Neural progenitor cell (in vitro differentiated cells): Measurements from ENCODE around the gene LSM10.

Source experiments
- EZH2phosphoT487 ChIP-seq: fragments of 200-600 bp; sonication (generic); IDR thresholded peaks from 2 replicates; pipeline ENCODE4 v1.6.1; 2017; ENCODE audit warnings: antibody characterized with exemption
- TF ChIP-seq, protein P1 (sequence below): fragments of 200-600 bp; sonication (generic); IDR thresholded peaks from 2 replicates; pipeline ENCODE4 v1.5.1; 2017; ENCODE audit warnings: antibody characterized with exemption, mild to moderate bottlenecking

DNA sequence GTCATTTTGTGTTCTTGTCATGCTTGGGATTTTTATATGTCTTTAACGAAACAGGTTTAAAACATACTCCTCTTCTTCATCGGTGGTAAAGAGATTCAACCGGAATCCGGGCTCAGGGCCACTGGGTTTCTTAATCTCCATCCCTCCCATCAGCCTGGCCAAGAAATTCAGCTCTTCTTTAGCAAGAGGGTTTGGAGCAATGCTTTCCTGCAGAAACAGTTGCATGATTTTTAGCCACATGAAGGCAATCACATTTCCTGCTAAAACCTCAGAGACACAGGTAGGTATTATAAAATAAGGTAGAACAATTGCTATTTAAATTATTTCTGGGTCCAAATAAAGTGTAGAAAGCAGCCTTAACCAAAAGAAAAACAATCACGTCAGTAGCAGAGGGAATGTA, 22.7 kb upstream of the LSM10 start:
- TF ChIP-seq, protein P1, sequence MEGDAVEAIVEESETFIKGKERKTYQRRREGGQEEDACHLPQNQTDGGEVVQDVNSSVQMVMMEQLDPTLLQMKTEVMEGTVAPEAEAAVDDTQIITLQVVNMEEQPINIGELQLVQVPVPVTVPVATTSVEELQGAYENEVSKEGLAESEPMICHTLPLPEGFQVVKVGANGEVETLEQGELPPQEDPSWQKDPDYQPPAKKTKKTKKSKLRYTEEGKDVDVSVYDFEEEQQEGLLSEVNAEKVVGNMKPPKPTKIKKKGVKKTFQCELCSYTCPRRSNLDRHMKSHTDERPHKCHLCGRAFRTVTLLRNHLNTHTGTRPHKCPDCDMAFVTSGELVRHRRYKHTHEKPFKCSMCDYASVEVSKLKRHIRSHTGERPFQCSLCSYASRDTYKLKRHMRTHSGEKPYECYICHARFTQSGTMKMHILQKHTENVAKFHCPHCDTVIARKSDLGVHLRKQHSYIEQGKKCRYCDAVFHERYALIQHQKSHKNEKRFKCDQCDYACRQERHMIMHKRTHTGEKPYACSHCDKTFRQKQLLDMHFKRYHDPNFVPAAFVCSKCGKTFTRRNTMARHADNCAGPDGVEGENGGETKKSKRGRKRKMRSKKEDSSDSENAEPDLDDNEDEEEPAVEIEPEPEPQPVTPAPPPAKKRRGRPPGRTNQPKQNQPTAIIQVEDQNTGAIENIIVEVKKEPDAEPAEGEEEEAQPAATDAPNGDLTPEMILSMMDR, result no peak
- no peak for TF ChIP-seq EZH2phosphoT487
